Esophagus muscularis mucosa (tissue), 4 donors: ENCODE data around the gene MZT2B.
"Not testable (repeated sequence)": the region's sequence is repeated elsewhere in the genome, so short reads cannot be mapped to it uniquely, and the experiment has no call there.

Source experiments
- EP300 ChIP-seq: sonication (generic); formaldehyde crosslinking; IDR thresholded peaks from one replicate; pipeline ENCODE4 v1.6.1; 2017; ENCODE audit warnings: antibody characterized with exemption
- POLR2A ChIP-seq: fragments of 450-650 bp; IDR thresholded peaks from one replicate; pipeline ENCODE4 v1.6.1; 2017; ENCODE audit warnings: antibody characterized with exemption, moderate library complexity, mild to moderate bottlenecking, low read depth
- POLR2AphosphoS5 ChIP-seq, 2 donors: sonication (generic); formaldehyde crosslinking; IDR thresholded peaks; one replicate each; pipeline ENCODE4 v1.6.1; 2017; ENCODE audit warnings: antibody characterized with exemption in 2 of 2
- TF ChIP-seq, protein P1 (sequence below), 3 experiments: fragments of 200-600 bp in 2 of 3; fragments of 450-650 bp in 1 of 3; sonication (generic) in 2 of 3; IDR thresholded peaks; one replicate each; pipeline ENCODE4 v1.5.1; 2017 to 2019; ENCODE audit warnings: antibody characterized with exemption in 3 of 3, mild to moderate bottlenecking in 2 of 3, moderate library complexity in 1 of 3

DNA sequence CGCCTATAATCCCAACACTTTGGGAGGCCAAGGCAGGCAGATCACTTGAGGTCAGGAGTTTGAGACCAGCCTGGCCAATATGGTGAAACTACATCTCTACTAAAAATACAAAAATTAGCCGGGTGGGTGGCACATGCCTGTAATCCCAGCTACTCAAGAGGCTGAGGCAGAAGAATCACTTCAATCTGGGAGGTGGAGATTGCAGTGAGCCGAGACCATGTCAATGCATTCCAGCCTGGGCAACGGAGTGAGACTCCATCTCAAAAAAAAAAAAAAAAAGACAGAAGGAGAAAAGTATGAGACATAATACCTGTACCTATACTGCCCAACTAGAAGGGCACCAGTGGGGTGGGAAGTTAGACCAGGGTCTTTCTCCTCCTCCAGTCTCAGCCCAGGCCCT lies 22.7 kb upstream of the MZT2B start:
- TF ChIP-seq, protein P1, sequence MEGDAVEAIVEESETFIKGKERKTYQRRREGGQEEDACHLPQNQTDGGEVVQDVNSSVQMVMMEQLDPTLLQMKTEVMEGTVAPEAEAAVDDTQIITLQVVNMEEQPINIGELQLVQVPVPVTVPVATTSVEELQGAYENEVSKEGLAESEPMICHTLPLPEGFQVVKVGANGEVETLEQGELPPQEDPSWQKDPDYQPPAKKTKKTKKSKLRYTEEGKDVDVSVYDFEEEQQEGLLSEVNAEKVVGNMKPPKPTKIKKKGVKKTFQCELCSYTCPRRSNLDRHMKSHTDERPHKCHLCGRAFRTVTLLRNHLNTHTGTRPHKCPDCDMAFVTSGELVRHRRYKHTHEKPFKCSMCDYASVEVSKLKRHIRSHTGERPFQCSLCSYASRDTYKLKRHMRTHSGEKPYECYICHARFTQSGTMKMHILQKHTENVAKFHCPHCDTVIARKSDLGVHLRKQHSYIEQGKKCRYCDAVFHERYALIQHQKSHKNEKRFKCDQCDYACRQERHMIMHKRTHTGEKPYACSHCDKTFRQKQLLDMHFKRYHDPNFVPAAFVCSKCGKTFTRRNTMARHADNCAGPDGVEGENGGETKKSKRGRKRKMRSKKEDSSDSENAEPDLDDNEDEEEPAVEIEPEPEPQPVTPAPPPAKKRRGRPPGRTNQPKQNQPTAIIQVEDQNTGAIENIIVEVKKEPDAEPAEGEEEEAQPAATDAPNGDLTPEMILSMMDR (IDR thresholded peaks at IDR 0.05) = not testable (repeated sequence)
- not testable (repeated sequence) for TF ChIP-seq POLR2AphosphoS5 (IDR thresholded peaks at IDR 0.05); EP300; POLR2A
